ENCODE data around the gene STMND1. TPM values are rescaled to one million over a fixed set of nuclear protein-coding genes. Genes with fewer than 3 reads are reported as not detected.
A peak's percentile ranks its signal among the peaks of the same experiment; 100 is the strongest.

STMND1 gene
- polyA plus RNA-seq, result 0.61 TPM
- long read RNA-seq, donor 1, result 0 reads
- long read RNA-seq, donor 2, result 0 reads
- long read RNA-seq, donor 3, result 0 reads
- long read RNA-seq, donor 4, result 0 reads
- long read RNA-seq, donor 5, result 0 reads
- long read RNA-seq, donor 6, result 0 reads
- long read RNA-seq, donor 7, result 0 reads
- long read RNA-seq, donor 8, partial matches to known transcripts, result 0 of 1 reads
- long read RNA-seq, donor 8, other reads (novel, unspliced or antisense), result 0 of 1 reads
- long read RNA-seq, donor 9, result 0 reads
- long read RNA-seq, donor 10, result 0 reads
- long read RNA-seq, donor 11, result 0 reads

GRCh38 chr6:17101422-17102257 is at the start of gene STMND1:
TSS of gene STMND1 (plus strand) at chr6:17102050. CDS start at chr6:17102258, 208 bp downstream.
- no peaks in the 10 kb centered on the region for H3K36me3 ChIP-seq (ENCODE audit: control insufficient read depth, insufficient read depth, low read length)
- no peaks in the 10 kb centered on the region for H3K9me3 ChIP-seq (ENCODE audit: control insufficient read depth, low read depth, low read length)
- H3K27ac ChIP-seq (ENCODE audit: low read length), result no peak within 1 kb of the TSS
- H3K4me1 ChIP-seq (ENCODE audit: control insufficient read depth, insufficient read depth, low read length), result no peaks in the 10 kb centered on the region
- H3K4me3 ChIP-seq (ENCODE audit: low read length), result peak within 1 kb of the TSS; percentile 20
- WGBS (ENCODE audit: insufficient coverage, low lambda C conversion rate), result 50% methylated on average over 1 of the region's 57 CpGs
- DNase-seq, result peak; percentile 36 to 76
- H3K27me3 ChIP-seq (ENCODE audit: control insufficient read depth, insufficient read depth, low read length), result peaks cover 33% of the 10 kb centered on the region

- no peaks in the 10 kb centered on the region for H3K36me3 ChIP-seq (ENCODE audit: control insufficient read depth, insufficient read depth, low read length)
- H3K4me1 ChIP-seq (ENCODE audit: control insufficient read depth, insufficient read depth, low read length), result no peaks in the 10 kb centered on the region
- WGBS (ENCODE audit: insufficient coverage, low lambda C conversion rate), result 60% methylated on average over 1 of the region's 2 CpGs
- no peak overlapping the region for H3K27ac ChIP-seq (ENCODE audit: low read length)
- no peaks in the 10 kb centered on the region for H3K27me3 ChIP-seq (ENCODE audit: control insufficient read depth, insufficient read depth, low read length)
- H3K4me3 ChIP-seq (ENCODE audit: low read length), result no peak overlapping the region
- no peak for DNase-seq
- H3K9me3 ChIP-seq (ENCODE audit: control insufficient read depth, low read depth, low read length), result no peaks in the 10 kb centered on the region
Measured at GRCh38 chr6:17054647-17055046, 47.2 kb upstream of the STMND1 start.

GRCh38 chr6:17057322-17057721 is 44.5 kb upstream of the STMND1 start:
- Histone ChIP-seq H3K4me1 (ENCODE audit: control insufficient read depth, insufficient read depth, low read length) (no peaks in the 10 kb centered on the region), H3K4me3 (ENCODE audit: low read length) (no peak overlapping the region), H3K9me3 (ENCODE audit: control insufficient read depth, low read depth, low read length) (no peaks in the 10 kb centered on the region), H3K27me3 (ENCODE audit: control insufficient read depth, insufficient read depth, low read length) (no peaks in the 10 kb centered on the region), H3K27ac (ENCODE audit: low read length) (no peak overlapping the region), H3K36me3 (ENCODE audit: control insufficient read depth, insufficient read depth, low read length) (no peaks in the 10 kb centered on the region)
- no CpG with 5 or more reads among the region's 2 CpGs for WGBS (ENCODE audit: insufficient coverage, low lambda C conversion rate)
- DNase-seq, result no peak

GRCh38 chr6:17058550-17058949 is 43.3 kb upstream of the STMND1 start:
- DNase-seq, result no peak
- Histone ChIP-seq H3K36me3 (ENCODE audit: control insufficient read depth, insufficient read depth, low read length) (no peaks in the 10 kb centered on the region), H3K27me3 (ENCODE audit: control insufficient read depth, insufficient read depth, low read length) (no peaks in the 10 kb centered on the region), H3K9me3 (ENCODE audit: control insufficient read depth, low read depth, low read length) (no peaks in the 10 kb centered on the region), H3K27ac (ENCODE audit: low read length) (no peak overlapping the region), H3K4me1 (ENCODE audit: control insufficient read depth, insufficient read depth, low read length) (no peaks in the 10 kb centered on the region), H3K4me3 (ENCODE audit: low read length) (no peak overlapping the region)
- 80% methylated on average over 1 of the region's 2 CpGs for WGBS (ENCODE audit: insufficient coverage, low lambda C conversion rate)

GRCh38 chr6:17059022-17059421 is 42.8 kb upstream of the STMND1 start:
- Histone ChIP-seq H3K4me1 (ENCODE audit: control insufficient read depth, insufficient read depth, low read length) (no peaks in the 10 kb centered on the region), H3K27me3 (ENCODE audit: control insufficient read depth, insufficient read depth, low read length) (no peaks in the 10 kb centered on the region), H3K9me3 (ENCODE audit: control insufficient read depth, low read depth, low read length) (no peaks in the 10 kb centered on the region), H3K4me3 (ENCODE audit: low read length) (no peak overlapping the region), H3K36me3 (ENCODE audit: control insufficient read depth, insufficient read depth, low read length) (no peaks in the 10 kb centered on the region), H3K27ac (ENCODE audit: low read length) (no peak overlapping the region)
- WGBS (ENCODE audit: insufficient coverage, low lambda C conversion rate), result 60% methylated on average over 1 of the region's 7 CpGs
- DNase-seq, result no peak

- Histone ChIP-seq H3K27ac (ENCODE audit: low read length) (no peak overlapping the region), H3K9me3 (ENCODE audit: control insufficient read depth, low read depth, low read length) (no peaks in the 10 kb centered on the region), H3K36me3 (ENCODE audit: control insufficient read depth, insufficient read depth, low read length) (no peaks in the 10 kb centered on the region), H3K4me3 (ENCODE audit: low read length) (no peak overlapping the region), H3K27me3 (ENCODE audit: control insufficient read depth, insufficient read depth, low read length) (no peaks in the 10 kb centered on the region), H3K4me1 (ENCODE audit: control insufficient read depth, insufficient read depth, low read length) (no peaks in the 10 kb centered on the region)
- DNase-seq, result no peak
- no CpG with 5 or more reads among the region's 3 CpGs for WGBS (ENCODE audit: insufficient coverage, low lambda C conversion rate)
Measured at GRCh38 chr6:17059850-17060249, 42.0 kb upstream of the STMND1 start.

GRCh38 chr6:17061097-17061496 is 40.8 kb upstream of the STMND1 start:
- DNase-seq, result no peak
- Histone ChIP-seq H3K27me3 (ENCODE audit: control insufficient read depth, insufficient read depth, low read length) (peaks cover 2% of the 10 kb centered on the region), H3K4me3 (ENCODE audit: low read length) (no peak overlapping the region), H3K9me3 (ENCODE audit: control insufficient read depth, low read depth, low read length) (no peaks in the 10 kb centered on the region), H3K36me3 (ENCODE audit: control insufficient read depth, insufficient read depth, low read length) (no peaks in the 10 kb centered on the region), H3K4me1 (ENCODE audit: control insufficient read depth, insufficient read depth, low read length) (no peaks in the 10 kb centered on the region), H3K27ac (ENCODE audit: low read length) (no peak overlapping the region)
- no CpG with 5 or more reads among the region's 2 CpGs for WGBS (ENCODE audit: insufficient coverage, low lambda C conversion rate)

- Histone ChIP-seq H3K36me3 (ENCODE audit: control insufficient read depth, insufficient read depth, low read length) (no peaks in the 10 kb centered on the region), H3K4me3 (ENCODE audit: low read length) (no peak overlapping the region), H3K4me1 (ENCODE audit: control insufficient read depth, insufficient read depth, low read length) (no peaks in the 10 kb centered on the region), H3K27me3 (ENCODE audit: control insufficient read depth, insufficient read depth, low read length) (peaks cover 2% of the 10 kb centered on the region), H3K9me3 (ENCODE audit: control insufficient read depth, low read depth, low read length) (no peaks in the 10 kb centered on the region), H3K27ac (ENCODE audit: low read length) (no peak overlapping the region)
- no peak for DNase-seq
Measured at GRCh38 chr6:17062871-17063440, 38.9 kb upstream of the STMND1 start.

GRCh38 chr6:17064975-17065374 is 36.9 kb upstream of the STMND1 start:
- Histone ChIP-seq H3K4me1 (ENCODE audit: control insufficient read depth, insufficient read depth, low read length) (no peaks in the 10 kb centered on the region), H3K27me3 (ENCODE audit: control insufficient read depth, insufficient read depth, low read length) (peaks cover 2% of the 10 kb centered on the region), H3K27ac (ENCODE audit: low read length) (no peak overlapping the region), H3K4me3 (ENCODE audit: low read length) (no peak overlapping the region), H3K36me3 (ENCODE audit: control insufficient read depth, insufficient read depth, low read length) (no peaks in the 10 kb centered on the region), H3K9me3 (ENCODE audit: control insufficient read depth, low read depth, low read length) (no peaks in the 10 kb centered on the region)
- no peak for DNase-seq

GRCh38 chr6:17066610-17067009 is 35.2 kb upstream of the STMND1 start:
- H3K27me3 ChIP-seq (ENCODE audit: control insufficient read depth, insufficient read depth, low read length), result peaks cover 2% of the 10 kb centered on the region
- H3K4me3 ChIP-seq (ENCODE audit: low read length), result no peak overlapping the region
- no peaks in the 10 kb centered on the region for H3K9me3 ChIP-seq (ENCODE audit: control insufficient read depth, low read depth, low read length)
- H3K27ac ChIP-seq (ENCODE audit: low read length), result no peak overlapping the region
- DNase-seq, result no peak
- no peaks in the 10 kb centered on the region for H3K4me1 ChIP-seq (ENCODE audit: control insufficient read depth, insufficient read depth, low read length)
- WGBS (ENCODE audit: insufficient coverage, low lambda C conversion rate), result 94% methylated on average over 3 of the region's 6 CpGs
- no peaks in the 10 kb centered on the region for H3K36me3 ChIP-seq (ENCODE audit: control insufficient read depth, insufficient read depth, low read length)
